A549 (cell line): ENCODE results near the gene ARHGEF28. TPM values are rescaled to one million over a fixed set of nuclear protein-coding genes. Genes with fewer than 3 reads are reported as not detected.

ENCODE experiments used
- ATAC-seq, 2 experiments: fragments of 200-7000 bp in 1 of 2; fragments of >200 bp in 1 of 2; cut with Nextera tagmentation in 1 of 2; cut with Tn5 transposase in 1 of 2; 3 replicates each; pipeline versions ENCODE4 v1.8.0 to v1.9.1; 2018 to 2020; ENCODE audit warnings: mild to moderate bottlenecking in 1 of 2, moderate library complexity in 1 of 2
- CTCF ChIA-PET: fragments of 300-600 bp; sonication (Branson Sonifier 250); formaldehyde crosslinking; extraction: SDS; loops from one replicate; lab custom pipeline; 2021; ENCODE audit warnings: antibody characterized with exemption, inconsistent platforms; lab: Yijun Ruan, JAX
- POLR2A ChIA-PET: fragments of 350-600 bp; formaldehyde crosslinking; extraction: SDS; loops from one replicate; lab custom pipeline; 2021; ENCODE audit warnings: antibody characterized with exemption, inconsistent platforms; lab: Yijun Ruan, JAX
- DNase-seq, 2 experiments: peaks; one replicate each; pipeline versions ENCODE4 v3.0.0 to v3.0.0-alpha.2; 2011 to 2016; ENCODE audit warnings: low read depth in 1 of 2, low spot score in 1 of 2
- FAIRE-seq: peaks from 2 replicates; lab custom pipeline; 2011; peaks lifted over from hg19 to GRCh38; lab: Jason Lieb, UNC
- H3K27ac ChIP-seq, 2 experiments: fragments of >200 bp; sonication (Bioruptor Twin); formaldehyde crosslinking; 3 replicates each; pipeline ENCODE4 v1.5.1; 2016 to 2017
- H3K4me1 ChIP-seq: fragments of >200 bp; sonication (Bioruptor Twin); formaldehyde crosslinking; 3 replicates; pipeline ENCODE4 v1.6.1; 2016
- H3K4me2 ChIP-seq: fragments of >200 bp; sonication (Bioruptor Twin); formaldehyde crosslinking; 3 replicates; pipeline ENCODE4 v1.6.1; 2016
- H3K4me3 ChIP-seq: fragments of >200 bp; sonication (Bioruptor Twin); formaldehyde crosslinking; 3 replicates; pipeline ENCODE4 v1.5.1; 2016
- H3K9me3 ChIP-seq: fragments of >200 bp; sonication (Bioruptor Twin); formaldehyde crosslinking; 3 replicates; pipeline ENCODE4 v1.6.1; 2016
- CHD2 ChIP-seq: fragments of 150-350 bp; IDR thresholded peaks from 2 replicates; pipeline ENCODE4 v1.6.1; 2014; ENCODE audit warnings: low read length; ENCODE audit not compliant: partially characterized antibody
- CHD4 ChIP-seq: fragments of 200-600 bp; sonication (generic); IDR thresholded peaks from 2 replicates; pipeline ENCODE4 v1.6.1; 2016; ENCODE audit warnings: antibody characterized with exemption, mild to moderate bottlenecking, borderline replicate concordance
- FOSL2 ChIP-seq, 2 experiments: fragments of 450-650 bp in 1 of 2; fragments of >200 bp in 1 of 2; sonication (Bioruptor Twin) in 1 of 2; formaldehyde crosslinking; IDR thresholded peaks; 2 replicates each; pipeline versions ENCODE4 v1.5.0 to v1.6.1; 2016 to 2020; ENCODE audit warnings: mild to moderate bottlenecking in 1 of 2, moderate library complexity in 1 of 2
- FOXS1 ChIP-seq: fragments of 250-450 bp; sonication (Bioruptor Pico); IDR thresholded peaks from 2 replicates; pipeline ENCODE4 v1.5.0; 2020; ENCODE audit warnings: mild to moderate bottlenecking, moderate library complexity
- HDAC2 ChIP-seq: fragments of 200-600 bp; sonication (generic); IDR thresholded peaks from 2 replicates; pipeline ENCODE4 v1.6.1; 2016
- JUN ChIP-seq, 2 experiments: fragments of >200 bp; sonication (Bioruptor Twin); formaldehyde crosslinking; IDR thresholded peaks; 2 replicates in 1 of 2; 3 replicates in 1 of 2; pipeline ENCODE4 v1.6.1; 2016 to 2017
- KDM5A ChIP-seq: fragments of 200-600 bp; sonication (generic); IDR thresholded peaks from 2 replicates; pipeline ENCODE4 v1.6.1; 2016; ENCODE audit warnings: antibody characterized with exemption, mild to moderate bottlenecking
- MAFK ChIP-seq: fragments of 450-650 bp; IDR thresholded peaks from 2 replicates; pipeline ENCODE4 v1.6.1; 2014; ENCODE audit not compliant: partially characterized antibody
- MYC ChIP-seq: IDR thresholded peaks from 2 replicates; pipeline ENCODE4 v1.6.1; 2012; ENCODE audit warnings: mild to moderate bottlenecking, inconsistent platforms, low read length, improper control_type of control experiment, borderline replicate concordance
- NFE2L2 ChIP-seq: fragments of 150-350 bp; conservative IDR thresholded peaks from 2 replicates; pipeline ENCODE4 v1.6.1; 2014; ENCODE audit warnings: low read length
- NPAS2 ChIP-seq: fragments of 250-450 bp; sonication (Bioruptor Pico); IDR thresholded peaks from 2 replicates; pipeline ENCODE4 v1.8.0; 2022; ENCODE audit warnings: mild to moderate bottlenecking, moderate library complexity, borderline replicate concordance
- PBX3 ChIP-seq: IDR thresholded peaks from 2 replicates; pipeline ENCODE4 v1.6.1; 2012
- POLR2A ChIP-seq: IDR thresholded peaks from 2 replicates; pipeline ENCODE4 v1.6.1; 2012; ENCODE audit warnings: mild to moderate bottlenecking, low read length
- RCOR1 ChIP-seq: fragments of 150-350 bp; IDR thresholded peaks from 2 replicates; pipeline ENCODE4 v1.6.1; 2014; ENCODE audit warnings: antibody characterized with exemption, low read length, low read depth
- RFX5 ChIP-seq: fragments of 450-650 bp; IDR thresholded peaks from 2 replicates; pipeline ENCODE4 v1.7.1; 2014; ENCODE audit warnings: antibody characterized with exemption, mild to moderate bottlenecking, moderate library complexity
- SMC3 ChIP-seq: fragments of >200 bp; sonication (Bioruptor Twin); formaldehyde crosslinking; IDR thresholded peaks from 3 replicates; pipeline ENCODE4 v1.6.1; 2018; ENCODE audit warnings: inconsistent platforms
- SREBF2 ChIP-seq: fragments of 450-650 bp; IDR thresholded peaks from 2 replicates; pipeline ENCODE4 v1.6.1; 2014; ENCODE audit warnings: mild to moderate bottlenecking, moderate library complexity
- TP53 ChIP-seq: fragments of 250-450 bp; sonication (Bioruptor Pico); IDR thresholded peaks from 2 replicates; pipeline ENCODE4 v1.5.0; 2021; ENCODE audit warnings: mild to moderate bottlenecking, moderate library complexity
- ZNF302 ChIP-seq: fragments of 250-450 bp; sonication (Bioruptor Pico); IDR thresholded peaks from 2 replicates; pipeline ENCODE4 v1.9.0; 2021; ENCODE audit warnings: inconsistent platforms, mild to moderate bottlenecking, moderate library complexity
- ZSCAN20 ChIP-seq: fragments of 250-450 bp; sonication (Bioruptor Pico); IDR thresholded peaks from 2 replicates; pipeline ENCODE4 v1.8.0; 2022; ENCODE audit warnings: mild to moderate bottlenecking, moderate library complexity
- WGBS: methylation state at CpG from one replicate; pipeline ENCODE4 v1.1.6; 2017; ENCODE audit errors: missing lambda C conversion rate; 5-methylcytosine and 5-hydroxymethylcytosine counted together
- polyA plus RNA-seq, 4 experiments: library from polyadenylated mRNA; depleted of rRNA in 3 of 4; stranded (reverse); fragments of >200 nt; fragmentation: RNase III in 1 of 4; extraction: RNeasy Plus Mini Kit Qiagen cat#74134 plus additional on column Dnase treatment in 1 of 4; gene quantifications; 2 replicates in 3 of 4; 3 replicates in 1 of 4; pipeline ENCODE4 v1.2.3, GENCODE V29; 2011 to 2017

The ARHGEF28 gene
- polyA plus RNA-seq, 2 of the 4 experiments (the other 2 are of a cell fraction): 17.0 to 22.3 TPM

GRCh38 chr5:73732045-73732444, 106.0 kb downstream of the ARHGEF28 start:
- Histone ChIP-seq H3K4me3 (no peak overlapping the region), H3K27ac (no peak overlapping the region), H3K9me3 (0 out of 3 replicates have a peak, but pooled peaks cover 3% of the 10 kb centered on the region), H3K4me2 (no peak overlapping the region), H3K4me1 (peaks cover 41% of the 10 kb centered on the region)
- no peak for FAIRE-seq
- POLR2A ChIA-PET: no interaction called here
- 93% methylated on average over 2 of the region's 2 CpGs for WGBS
- CTCF ChIA-PET: interaction anchor here (1.3 to 1.5 kb wide), 2 partner anchors 17 to 41 kb away, joined by 3 read pairs; no protein-coding TSS in a partner anchor
- DNase-seq: no peak
- TF ChIP-seq NPAS2 (CRISPR knock-in tag): no peak
- peak; percentile 87 for TF ChIP-seq RFX5
- no peak for ATAC-seq

- POLR2A ChIA-PET: no interaction called here
- no peak for DNase-seq
- CTCF ChIA-PET: interaction anchor here (1.5 kb wide), 1 partner anchor 39 kb away, joined by 3 read pairs; no protein-coding TSS in a partner anchor
- 0 out of 3 replicates have a peak, but pooled peaks cover 3% of the 10 kb centered on the region for H3K9me3 ChIP-seq
- H3K4me1 ChIP-seq: peaks cover 33% of the 10 kb centered on the region
- no peak for ATAC-seq
- H3K4me2 ChIP-seq: no peak overlapping the region
- no peak for FAIRE-seq
- no peak overlapping the region for H3K4me3 ChIP-seq
- H3K27ac ChIP-seq: no peak overlapping the region
- TF ChIP-seq ZNF302 (CRISPR knock-in tag) (no peak), JUN (IDR thresholded peaks at IDR 0.05) (no peak), CHD4 (no peak), SMC3 (no peak), MYC (no peak), HDAC2 (no peak), NFE2L2 (no peak), KDM5A (no peak), ZSCAN20 (CRISPR knock-in tag) (no peak), RCOR1 (no peak)
- WGBS: 96% methylated on average over 1 of the region's 1 CpG
Observed at GRCh38 chr5:73733219-73733618, 107.2 kb downstream of the ARHGEF28 start.

GRCh38 chr5:73735032-73735734, 109.2 kb downstream of the ARHGEF28 start:
- Histone ChIP-seq H3K27ac (no peak overlapping the region), H3K4me3 (no peak overlapping the region), H3K9me3 (0 out of 3 replicates have a peak, but pooled peaks cover 3% of the 10 kb centered on the region), H3K4me2 (no peak overlapping the region), H3K4me1 (peaks cover 18% of the 10 kb centered on the region; the same call in 2 of the 3 replicates)
- ChIA-PET POLR2A (no interaction called here), CTCF (interaction anchor here (1.0 to 2.4 kb wide), 3 partner anchors 9 to 42 kb away, joined by 3 to 8 read pairs (median 4); no protein-coding TSS in a partner anchor)
- DNase-seq: no peak
- no peak for FAIRE-seq
- no peak for ATAC-seq
- no peak for TF ChIP-seq POLR2A
- no peak for TF ChIP-seq FOXS1 (CRISPR knock-in tag)
- TF ChIP-seq RCOR1: no peak
- no peak for TF ChIP-seq TP53
- no peak for TF ChIP-seq MAFK
- no peak for TF ChIP-seq PBX3
- TF ChIP-seq CHD2: no peak
- TF ChIP-seq ZSCAN20 (CRISPR knock-in tag): no peak
- no peak for TF ChIP-seq SREBF2
- TF ChIP-seq FOSL2 (IDR thresholded peaks at IDR 0.05): no peak
- no peak for TF ChIP-seq FOSL2 (CRISPR knock-in tag; IDR thresholded peaks at IDR 0.05)
- 90% methylated on average over 4 of the region's 4 CpGs for WGBS
